ENCODE data around the gene GNA12. TPM values are rescaled to one million over a fixed set of nuclear protein-coding genes. Genes with fewer than 3 reads are reported as not detected.

The GNA12 gene
- total RNA-seq, 1 donor from 2014 or later, result 12.1 TPM

- TF ChIP-seq CTCF (IDR thresholded peaks at IDR 0.05; ENCODE audit: insufficient read depth, low read length, severe bottlenecking), result no peak
- Histone ChIP-seq H3K4me3 (ENCODE audit: low read depth, low read length) (no peak overlapping the region), H3K27me3 (ENCODE audit: control insufficient read depth, insufficient read depth, low read length) (no peaks in the 10 kb centered on the region), H3K36me3 (ENCODE audit: control insufficient read depth, insufficient read depth, low read length) (no peaks in the 10 kb centered on the region)
- FAIRE-seq (no peak), DNase-seq (ENCODE audit: low read depth) (peak; percentile 89)
Observed at GRCh38 chr7:2821842-2822507, 22.1 kb downstream of the GNA12 start.

DNA sequence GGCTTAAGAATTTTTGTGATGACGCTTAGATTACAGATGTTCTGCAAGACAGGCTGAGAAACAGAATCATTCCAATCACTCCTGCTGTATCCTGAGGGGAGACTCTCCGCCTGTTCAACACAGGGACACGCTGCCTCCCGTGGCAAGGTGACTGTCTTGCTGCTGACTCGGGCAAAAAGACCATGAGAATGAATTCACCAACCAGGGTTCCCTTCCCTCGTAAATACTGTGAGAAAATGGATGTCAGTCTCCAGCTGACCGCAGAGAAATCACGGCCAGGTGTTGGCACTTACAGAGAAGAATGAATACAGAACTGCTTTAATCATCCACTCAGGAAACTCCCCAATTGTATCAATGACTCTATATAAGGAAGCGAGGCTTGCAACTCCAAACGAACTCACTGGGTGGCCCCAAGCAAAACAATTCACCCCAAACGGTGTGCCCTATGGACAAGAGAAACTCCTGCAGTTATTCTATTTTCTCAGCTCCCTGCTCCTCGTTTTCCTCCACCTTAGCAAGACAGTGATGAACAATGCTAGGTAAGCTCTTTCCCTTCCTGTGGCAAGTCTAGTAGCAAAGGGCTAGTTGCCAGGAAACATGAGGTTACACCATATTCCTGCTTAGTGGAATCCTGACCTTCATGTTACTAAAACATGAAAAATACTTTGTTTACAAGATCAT is 22.8 kb downstream of the GNA12 start:
- FAIRE-seq (no peak), DNase-seq (ENCODE audit: low read depth) (peak; percentile 92)
- H3K36me3 ChIP-seq (ENCODE audit: control insufficient read depth, insufficient read depth, low read length), result no peaks in the 10 kb centered on the region
- no peaks in the 10 kb centered on the region for H3K27me3 ChIP-seq (ENCODE audit: control insufficient read depth, insufficient read depth, low read length)
- no peak for TF ChIP-seq CTCF (IDR thresholded peaks at IDR 0.05; ENCODE audit: insufficient read depth, low read length, severe bottlenecking)
- H3K4me3 ChIP-seq (ENCODE audit: low read depth, low read length), result no peak overlapping the region

GRCh38 chr7:2820508-2820934 is 23.6 kb downstream of the GNA12 start:
- FAIRE-seq (no peak), DNase-seq (ENCODE audit: low read depth) (peak; percentile 94)
- TF ChIP-seq CTCF (IDR thresholded peaks at IDR 0.05; ENCODE audit: insufficient read depth, low read length, severe bottlenecking), result no peak
- Histone ChIP-seq H3K27me3 (ENCODE audit: control insufficient read depth, insufficient read depth, low read length) (no peaks in the 10 kb centered on the region), H3K36me3 (ENCODE audit: control insufficient read depth, insufficient read depth, low read length) (no peaks in the 10 kb centered on the region), H3K4me3 (ENCODE audit: low read depth, low read length) (no peak overlapping the region)

- Histone ChIP-seq H3K27me3 (ENCODE audit: control insufficient read depth, insufficient read depth, low read length) (no peaks in the 10 kb centered on the region), H3K4me3 (ENCODE audit: low read depth, low read length) (no peak overlapping the region), H3K36me3 (ENCODE audit: control insufficient read depth, insufficient read depth, low read length) (no peaks in the 10 kb centered on the region)
- TF ChIP-seq CTCF (IDR thresholded peaks at IDR 0.05; ENCODE audit: insufficient read depth, low read length, severe bottlenecking), result no peak
- FAIRE-seq, result no peak
- no peak for DNase-seq (ENCODE audit: low read depth)
Observed at GRCh38 chr7:2819954-2820397, 24.1 kb downstream of the GNA12 start.

DNA sequence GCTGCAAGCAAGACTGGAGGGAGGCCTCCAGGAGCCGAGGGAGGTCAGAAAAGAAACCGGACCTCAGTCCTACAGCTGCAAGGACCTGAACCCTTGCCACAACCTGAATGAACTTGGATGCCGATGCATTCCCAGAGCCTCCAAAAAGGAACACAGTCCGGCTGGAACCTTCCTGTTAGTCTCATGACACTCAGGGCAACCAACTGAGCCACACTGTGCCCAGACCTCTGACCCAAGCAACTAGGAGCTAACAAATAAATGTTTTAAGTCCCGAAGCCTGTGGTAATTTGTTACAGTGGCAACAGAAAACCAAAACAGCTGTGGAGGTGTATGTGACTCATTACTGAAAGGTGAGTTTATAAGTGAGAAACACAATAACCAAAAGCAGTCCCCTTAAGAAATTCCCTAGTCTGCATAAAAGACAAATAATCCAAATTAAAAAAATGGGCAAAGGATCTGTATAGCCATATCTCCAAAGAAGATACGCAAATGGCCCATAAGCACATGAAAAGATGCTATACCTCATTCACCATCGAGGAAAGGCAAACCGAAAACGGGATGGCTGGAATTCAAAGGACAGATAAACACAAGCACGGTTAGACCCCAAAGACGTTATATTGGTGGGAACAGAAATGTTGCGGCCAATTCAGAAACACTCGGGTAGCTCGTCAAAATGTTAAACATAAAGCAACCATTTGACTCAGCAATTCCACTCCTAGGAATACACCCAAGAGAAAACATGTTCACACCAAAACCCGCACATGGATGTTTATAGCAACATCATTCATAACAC is 24.8 kb downstream of the GNA12 start:
- DNase-seq (ENCODE audit: low read depth) (peak; percentile 49), FAIRE-seq (no peak)
- Histone ChIP-seq H3K27me3 (ENCODE audit: control insufficient read depth, insufficient read depth, low read length) (no peaks in the 10 kb centered on the region), H3K4me3 (ENCODE audit: low read depth, low read length) (no peak overlapping the region), H3K36me3 (ENCODE audit: control insufficient read depth, insufficient read depth, low read length) (no peaks in the 10 kb centered on the region)
- no peak for TF ChIP-seq CTCF (IDR thresholded peaks at IDR 0.05; ENCODE audit: insufficient read depth, low read length, severe bottlenecking)
